Measurements from ENCODE around the gene TTLL3. TPM values are rescaled to one million over a fixed set of nuclear protein-coding genes. Genes with fewer than 3 reads are reported as not detected.

The TTLL3 gene, protein sequence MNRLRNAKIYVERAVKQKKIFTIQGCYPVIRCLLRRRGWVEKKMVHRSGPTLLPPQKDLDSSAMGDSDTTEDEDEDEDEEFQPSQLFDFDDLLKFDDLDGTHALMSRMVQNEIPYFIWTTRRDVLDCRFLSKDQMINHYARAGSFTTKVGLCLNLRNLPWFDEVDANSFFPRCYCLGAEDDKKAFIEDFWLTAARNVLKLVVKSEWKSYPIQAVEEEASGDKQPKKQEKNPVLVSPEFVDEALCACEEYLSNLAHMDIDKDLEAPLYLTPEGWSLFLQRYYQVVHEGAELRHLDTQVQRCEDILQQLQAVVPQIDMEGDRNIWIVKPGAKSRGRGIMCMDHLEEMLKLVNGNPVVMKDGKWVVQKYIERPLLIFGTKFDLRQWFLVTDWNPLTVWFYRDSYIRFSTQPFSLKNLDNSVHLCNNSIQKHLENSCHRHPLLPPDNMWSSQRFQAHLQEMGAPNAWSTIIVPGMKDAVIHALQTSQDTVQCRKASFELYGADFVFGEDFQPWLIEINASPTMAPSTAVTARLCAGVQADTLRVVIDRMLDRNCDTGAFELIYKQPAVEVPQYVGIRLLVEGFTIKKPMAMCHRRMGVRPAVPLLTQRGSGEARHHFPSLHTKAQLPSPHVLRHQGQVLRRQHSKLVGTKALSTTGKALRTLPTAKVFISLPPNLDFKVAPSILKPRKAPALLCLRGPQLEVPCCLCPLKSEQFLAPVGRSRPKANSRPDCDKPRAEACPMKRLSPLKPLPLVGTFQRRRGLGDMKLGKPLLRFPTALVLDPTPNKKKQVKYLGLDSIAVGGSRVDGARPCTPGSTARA
- total RNA-seq: 53.6 and 54.8 TPM in 2 replicates
- long read RNA-seq, partial matches to known transcripts: 1 of 4 reads
- long read RNA-seq, other reads (novel, unspliced or antisense): 3 of 4 reads

DNA sequence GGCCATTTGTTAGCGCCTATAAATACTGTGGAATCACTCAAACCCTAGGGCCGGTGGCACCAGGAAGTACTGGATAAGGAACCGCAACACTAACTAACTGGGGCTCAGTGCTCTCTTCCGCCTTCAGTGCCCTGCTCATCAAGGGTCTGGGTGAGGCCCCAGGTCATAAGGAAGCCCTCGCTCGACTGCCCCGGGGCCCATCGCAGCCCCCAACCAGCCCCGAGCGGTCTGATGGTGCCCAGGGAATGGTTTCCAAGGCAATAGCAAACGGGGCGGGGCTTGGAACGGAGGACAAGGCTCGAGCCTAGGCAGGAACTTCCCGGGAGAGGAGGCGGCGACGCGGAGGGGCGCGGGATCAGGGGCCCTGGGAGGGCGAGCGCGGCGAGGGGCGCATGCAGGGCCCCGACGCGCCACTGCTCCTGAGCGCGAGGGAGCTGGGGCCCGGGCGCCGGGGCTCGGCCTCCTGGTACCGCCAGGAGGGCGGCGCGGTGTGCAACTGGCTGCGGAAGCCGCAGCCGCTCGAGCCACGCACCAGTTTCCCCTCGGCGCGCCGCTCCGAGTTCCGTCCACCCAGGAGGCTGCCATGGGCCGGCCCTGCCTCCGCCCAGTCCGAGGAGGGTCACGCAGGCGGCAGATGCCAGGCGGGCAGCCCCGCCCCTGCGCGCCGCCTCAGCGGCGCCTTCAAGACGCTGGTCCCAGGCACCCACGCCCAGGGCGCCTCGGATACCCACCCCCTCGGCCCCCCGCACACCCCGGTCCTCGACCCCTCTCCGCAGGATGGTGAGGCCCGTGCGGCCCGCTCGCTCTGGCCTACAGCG lies at the start of gene TTLL3:
Gene TTLL3 (plus strand): TSS at position 648 of the 818 bp plus-strand sequence. CDS start 400 bp downstream, outside the sequence.
- H3K4me1 Mint-ChIP-seq (ENCODE audit: unreplicated experiment): peaks cover 27% of the 10 kb centered on the region
- H3K27ac Mint-ChIP-seq (ENCODE audit: unreplicated experiment): peak within 1 kb of the TSS; percentile 99
- H3K36me3 Mint-ChIP-seq (ENCODE audit: unreplicated experiment): peaks cover 9% of the 10 kb centered on the region
- peak; percentile 89 for DNase-seq (ENCODE audit: extremely low spot score, unreplicated experiment)
- TF ChIP-seq, protein P1, sequence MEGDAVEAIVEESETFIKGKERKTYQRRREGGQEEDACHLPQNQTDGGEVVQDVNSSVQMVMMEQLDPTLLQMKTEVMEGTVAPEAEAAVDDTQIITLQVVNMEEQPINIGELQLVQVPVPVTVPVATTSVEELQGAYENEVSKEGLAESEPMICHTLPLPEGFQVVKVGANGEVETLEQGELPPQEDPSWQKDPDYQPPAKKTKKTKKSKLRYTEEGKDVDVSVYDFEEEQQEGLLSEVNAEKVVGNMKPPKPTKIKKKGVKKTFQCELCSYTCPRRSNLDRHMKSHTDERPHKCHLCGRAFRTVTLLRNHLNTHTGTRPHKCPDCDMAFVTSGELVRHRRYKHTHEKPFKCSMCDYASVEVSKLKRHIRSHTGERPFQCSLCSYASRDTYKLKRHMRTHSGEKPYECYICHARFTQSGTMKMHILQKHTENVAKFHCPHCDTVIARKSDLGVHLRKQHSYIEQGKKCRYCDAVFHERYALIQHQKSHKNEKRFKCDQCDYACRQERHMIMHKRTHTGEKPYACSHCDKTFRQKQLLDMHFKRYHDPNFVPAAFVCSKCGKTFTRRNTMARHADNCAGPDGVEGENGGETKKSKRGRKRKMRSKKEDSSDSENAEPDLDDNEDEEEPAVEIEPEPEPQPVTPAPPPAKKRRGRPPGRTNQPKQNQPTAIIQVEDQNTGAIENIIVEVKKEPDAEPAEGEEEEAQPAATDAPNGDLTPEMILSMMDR (IDR thresholded peaks at IDR 0.05): no peak
- H3K9me3 Mint-ChIP-seq (ENCODE audit: unreplicated experiment): no peaks in the 10 kb centered on the region
- H3K4me3 Mint-ChIP-seq (ENCODE audit: unreplicated experiment): peak within 1 kb of the TSS; percentile 84
- H3K27me3 Mint-ChIP-seq (ENCODE audit: unreplicated experiment): no peaks in the 10 kb centered on the region

DNA sequence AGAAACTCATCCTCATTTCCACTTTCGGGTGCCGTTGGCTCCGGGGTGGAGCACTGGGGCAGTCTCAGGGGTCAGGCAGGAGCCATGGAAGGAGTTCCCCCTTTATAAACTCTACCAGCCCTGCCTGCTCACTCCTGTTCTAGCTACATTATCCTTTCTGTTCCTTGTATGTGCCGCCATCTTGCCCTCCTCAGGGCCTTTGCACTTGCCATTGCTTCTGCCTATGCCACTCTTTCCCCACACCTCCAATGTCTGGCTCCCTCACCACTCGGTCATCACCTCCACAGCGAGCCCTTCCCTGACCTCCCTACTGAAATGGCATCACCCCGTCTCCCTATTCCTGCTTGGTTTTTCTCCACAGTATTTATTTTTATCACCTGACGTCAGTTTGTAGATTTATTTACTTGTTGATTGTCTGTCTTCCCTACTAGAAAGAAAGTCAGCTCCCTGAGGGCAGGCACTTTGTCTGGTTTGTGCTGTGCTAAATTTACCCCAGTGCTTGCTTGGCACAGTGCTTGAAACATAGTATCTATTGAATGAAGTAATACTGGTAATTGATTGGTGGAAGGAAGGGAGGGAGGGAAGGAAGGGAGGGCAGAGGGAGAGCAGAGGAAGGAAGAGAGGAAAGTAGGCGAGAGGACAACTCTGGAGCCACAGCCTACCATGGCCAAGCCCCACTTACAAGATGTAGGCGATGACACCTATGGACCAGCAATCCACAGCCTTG lies 49.1 kb upstream of the TTLL3 start:
- DNase-seq (ENCODE audit: extremely low spot score, unreplicated experiment): no peak
- Mint-ChIP-seq H3K4me3 (ENCODE audit: unreplicated experiment) (no peak overlapping the region), H3K27ac (ENCODE audit: unreplicated experiment) (no peak overlapping the region), H3K36me3 (ENCODE audit: unreplicated experiment) (peaks cover 19% of the 10 kb centered on the region), H3K27me3 (ENCODE audit: unreplicated experiment) (no peaks in the 10 kb centered on the region), H3K9me3 (ENCODE audit: unreplicated experiment) (no peaks in the 10 kb centered on the region), H3K4me1 (ENCODE audit: unreplicated experiment) (no peaks in the 10 kb centered on the region)
- TF ChIP-seq, protein P1 (IDR thresholded peaks at IDR 0.05): no peak

DNA sequence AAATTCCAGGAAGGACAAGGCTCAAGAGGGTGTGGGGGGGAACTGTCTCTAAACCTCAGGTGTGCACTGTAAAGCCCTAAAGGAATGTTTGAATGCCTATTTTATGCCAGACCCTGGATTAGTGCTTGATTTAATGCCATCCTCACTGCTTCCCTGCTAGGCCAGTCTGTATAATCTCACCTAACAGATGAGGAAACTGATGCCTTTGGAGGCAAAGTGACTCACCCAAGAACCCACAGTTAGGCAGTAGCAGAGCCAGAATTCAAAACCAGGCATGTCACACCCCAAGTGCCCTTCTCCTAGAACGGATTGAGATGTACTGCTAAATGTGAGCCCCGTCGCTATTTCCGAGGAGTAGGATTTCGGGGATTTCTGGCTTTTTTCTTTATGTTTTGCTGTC lies 48.1 kb upstream of the TTLL3 start:
- Mint-ChIP-seq H3K27ac (ENCODE audit: unreplicated experiment) (no peak overlapping the region), H3K36me3 (ENCODE audit: unreplicated experiment) (peaks cover 13% of the 10 kb centered on the region), H3K4me1 (ENCODE audit: unreplicated experiment) (peaks cover 2% of the 10 kb centered on the region)

DNA sequence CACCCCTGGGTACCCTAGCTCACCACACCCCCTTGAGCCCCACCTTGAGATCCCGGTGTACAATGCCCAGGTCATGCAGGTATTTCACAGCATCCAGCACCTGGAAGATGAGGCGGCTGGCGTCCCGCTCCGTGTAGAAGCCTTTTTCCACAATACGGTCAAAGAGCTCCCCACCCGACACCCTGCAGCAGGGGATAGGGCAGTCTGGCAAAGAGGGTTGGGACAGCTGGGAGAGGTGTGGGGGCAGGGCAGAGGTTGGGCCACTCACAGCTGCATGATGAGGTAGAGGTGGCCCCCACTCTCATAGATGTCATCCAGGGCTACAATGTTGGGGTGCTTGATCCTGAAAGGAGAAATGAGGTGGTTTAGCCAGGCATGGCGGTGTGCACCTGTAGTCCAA lies 47.2 kb upstream of the TTLL3 start:
- H3K4me1 Mint-ChIP-seq (ENCODE audit: unreplicated experiment): peaks cover 9% of the 10 kb centered on the region
- H3K4me3 Mint-ChIP-seq (ENCODE audit: unreplicated experiment): no peak overlapping the region
- no peak for DNase-seq (ENCODE audit: extremely low spot score, unreplicated experiment)
- H3K27me3 Mint-ChIP-seq (ENCODE audit: unreplicated experiment): no peaks in the 10 kb centered on the region
- H3K27ac Mint-ChIP-seq (ENCODE audit: unreplicated experiment): no peak overlapping the region
- no peaks in the 10 kb centered on the region for H3K9me3 Mint-ChIP-seq (ENCODE audit: unreplicated experiment)
- peaks cover 13% of the 10 kb centered on the region for H3K36me3 Mint-ChIP-seq (ENCODE audit: unreplicated experiment)
- TF ChIP-seq, protein P1 (IDR thresholded peaks at IDR 0.05): no peak

More for the DNA sequence above, 48.1 kb upstream of the TTLL3 start:
- Mint-ChIP-seq H3K9me3 (ENCODE audit: unreplicated experiment) (no peaks in the 10 kb centered on the region), H3K4me3 (ENCODE audit: unreplicated experiment) (no peak overlapping the region), H3K27me3 (ENCODE audit: unreplicated experiment) (no peaks in the 10 kb centered on the region)
- TF ChIP-seq, protein P1 (IDR thresholded peaks at IDR 0.05): no peak
- DNase-seq (ENCODE audit: extremely low spot score, unreplicated experiment): no peak
